Measurements from ENCODE around the gene ACSL3.

DNA sequence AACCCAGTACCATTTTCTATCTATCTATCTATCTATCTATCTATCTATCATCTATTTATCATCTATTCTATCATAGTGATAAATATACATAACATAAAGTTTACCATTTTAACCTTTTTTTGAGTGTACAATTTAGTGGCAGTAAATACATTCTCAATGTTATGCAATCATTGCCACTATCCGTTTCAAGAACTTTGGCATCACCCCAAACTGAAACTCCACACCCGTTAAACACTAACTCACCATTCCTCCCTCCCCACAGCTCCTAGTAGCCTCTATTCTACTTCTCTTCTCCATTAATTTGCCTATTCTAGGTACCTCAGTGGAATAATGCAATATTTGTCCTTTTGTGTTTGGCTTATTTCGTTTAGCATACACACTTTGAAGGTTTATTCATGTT is 108.7 kb downstream of the ACSL3 start:
- TF ChIP-seq POLR2AphosphoS5 (IDR thresholded peaks at IDR 0.05) (no peak), EP300 (IDR thresholded peaks at IDR 0.05) (no peak)
- TF ChIP-seq, protein P1, sequence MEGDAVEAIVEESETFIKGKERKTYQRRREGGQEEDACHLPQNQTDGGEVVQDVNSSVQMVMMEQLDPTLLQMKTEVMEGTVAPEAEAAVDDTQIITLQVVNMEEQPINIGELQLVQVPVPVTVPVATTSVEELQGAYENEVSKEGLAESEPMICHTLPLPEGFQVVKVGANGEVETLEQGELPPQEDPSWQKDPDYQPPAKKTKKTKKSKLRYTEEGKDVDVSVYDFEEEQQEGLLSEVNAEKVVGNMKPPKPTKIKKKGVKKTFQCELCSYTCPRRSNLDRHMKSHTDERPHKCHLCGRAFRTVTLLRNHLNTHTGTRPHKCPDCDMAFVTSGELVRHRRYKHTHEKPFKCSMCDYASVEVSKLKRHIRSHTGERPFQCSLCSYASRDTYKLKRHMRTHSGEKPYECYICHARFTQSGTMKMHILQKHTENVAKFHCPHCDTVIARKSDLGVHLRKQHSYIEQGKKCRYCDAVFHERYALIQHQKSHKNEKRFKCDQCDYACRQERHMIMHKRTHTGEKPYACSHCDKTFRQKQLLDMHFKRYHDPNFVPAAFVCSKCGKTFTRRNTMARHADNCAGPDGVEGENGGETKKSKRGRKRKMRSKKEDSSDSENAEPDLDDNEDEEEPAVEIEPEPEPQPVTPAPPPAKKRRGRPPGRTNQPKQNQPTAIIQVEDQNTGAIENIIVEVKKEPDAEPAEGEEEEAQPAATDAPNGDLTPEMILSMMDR (IDR thresholded peaks at IDR 0.05) = no peak

All from sigmoid colon (tissue), 4 donors.